Measurements from ENCODE around the gene FAAP20. TPM values are rescaled to one million over a fixed set of nuclear protein-coding genes. Genes with fewer than 3 reads are reported as not detected.

Gene FAAP20
- total and polyA plus RNA-seq, 2 experiments from 2014 or later, result 24.9 to 117 TPM

DNA sequence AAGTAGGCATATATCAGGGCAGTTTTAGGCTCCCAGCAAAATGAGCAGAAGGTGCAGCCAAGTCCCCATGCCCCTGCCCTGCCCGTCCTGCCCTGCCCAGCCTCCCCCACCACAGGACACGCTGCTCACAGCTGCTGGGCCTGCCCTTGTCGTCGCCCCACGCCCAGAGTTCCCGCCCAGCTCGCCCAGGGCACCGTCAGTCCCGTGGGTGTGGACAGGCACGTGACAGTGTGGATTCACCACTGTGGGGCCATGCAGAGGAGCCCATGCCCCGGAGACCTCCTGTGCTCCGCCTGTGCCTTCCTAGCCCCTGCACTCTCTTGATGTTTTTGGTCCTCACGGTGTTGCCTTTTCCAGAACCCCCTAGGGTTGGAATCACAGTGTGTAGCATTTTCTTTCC is 7.0 kb downstream of the FAAP20 start:
- no peak for DNase-seq (ENCODE audit: low spot score)
- no peaks in the 10 kb centered on the region for H3K36me3 ChIP-seq (replicated peaks; ENCODE audit: insufficient read depth, low read depth)
- peaks cover 26% of the 10 kb centered on the region for H3K79me2 ChIP-seq
- no peak overlapping the region for H3K4me2 ChIP-seq
- H3K4me1 ChIP-seq (ENCODE audit: insufficient read depth), result peaks cover 27% of the 10 kb centered on the region
- no peak for TF ChIP-seq EZH2phosphoT487 (IDR thresholded peaks at IDR 0.05; ENCODE audit: low read depth, severe bottlenecking, unreplicated experiment)
- no peak for TF ChIP-seq EZH2 (IDR thresholded peaks at IDR 0.05; ENCODE audit: borderline replicate concordance)
- TF ChIP-seq, protein P1, sequence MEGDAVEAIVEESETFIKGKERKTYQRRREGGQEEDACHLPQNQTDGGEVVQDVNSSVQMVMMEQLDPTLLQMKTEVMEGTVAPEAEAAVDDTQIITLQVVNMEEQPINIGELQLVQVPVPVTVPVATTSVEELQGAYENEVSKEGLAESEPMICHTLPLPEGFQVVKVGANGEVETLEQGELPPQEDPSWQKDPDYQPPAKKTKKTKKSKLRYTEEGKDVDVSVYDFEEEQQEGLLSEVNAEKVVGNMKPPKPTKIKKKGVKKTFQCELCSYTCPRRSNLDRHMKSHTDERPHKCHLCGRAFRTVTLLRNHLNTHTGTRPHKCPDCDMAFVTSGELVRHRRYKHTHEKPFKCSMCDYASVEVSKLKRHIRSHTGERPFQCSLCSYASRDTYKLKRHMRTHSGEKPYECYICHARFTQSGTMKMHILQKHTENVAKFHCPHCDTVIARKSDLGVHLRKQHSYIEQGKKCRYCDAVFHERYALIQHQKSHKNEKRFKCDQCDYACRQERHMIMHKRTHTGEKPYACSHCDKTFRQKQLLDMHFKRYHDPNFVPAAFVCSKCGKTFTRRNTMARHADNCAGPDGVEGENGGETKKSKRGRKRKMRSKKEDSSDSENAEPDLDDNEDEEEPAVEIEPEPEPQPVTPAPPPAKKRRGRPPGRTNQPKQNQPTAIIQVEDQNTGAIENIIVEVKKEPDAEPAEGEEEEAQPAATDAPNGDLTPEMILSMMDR (IDR thresholded peaks at IDR 0.05; ENCODE audit: poor library complexity), result no peak
- 91% methylated on average over 13 of the region's 13 CpGs for WGBS (ENCODE audit: low lambda C conversion rate, missing lambda C conversion rate)
- no peak overlapping the region for H3K27ac ChIP-seq
- no peak overlapping the region for H2AFZ ChIP-seq
- no peaks in the 10 kb centered on the region for H3K9me3 ChIP-seq (ENCODE audit: low read depth)
- no peak overlapping the region for H3K4me3 ChIP-seq
- no peaks in the 10 kb centered on the region for H3K9me2 ChIP-seq (replicated peaks; ENCODE audit: insufficient read depth)
- no peaks in the 10 kb centered on the region for H4K20me1 ChIP-seq (ENCODE audit: insufficient read depth, poor library complexity, severe bottlenecking)
- no peaks in the 10 kb centered on the region for H3K27me3 ChIP-seq

DNA sequence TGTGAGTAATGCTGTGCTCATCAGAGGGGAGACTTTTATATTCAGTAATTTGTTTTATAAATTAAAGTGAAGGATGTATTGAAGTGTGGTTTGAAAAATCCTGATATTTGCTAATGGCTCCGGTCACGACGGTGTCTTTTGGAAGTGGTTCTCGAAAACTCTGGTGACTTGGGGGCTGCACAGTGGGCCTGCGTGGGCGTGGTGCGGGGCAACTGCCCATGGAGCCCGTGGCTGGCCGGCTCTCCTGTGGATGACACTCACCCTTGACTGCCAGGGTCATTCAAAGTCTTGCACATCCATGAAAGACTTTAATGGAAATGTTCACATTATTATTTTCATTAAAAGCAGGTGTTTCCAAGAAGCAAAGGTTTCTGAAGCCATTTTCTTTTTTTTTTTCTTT is 7.7 kb downstream of the FAAP20 start:
- Histone ChIP-seq H3K9me2 (replicated peaks; ENCODE audit: insufficient read depth) (no peaks in the 10 kb centered on the region), H2AFZ (no peak overlapping the region), H3K27ac (no peak overlapping the region), H3K27me3 (no peaks in the 10 kb centered on the region), H3K36me3 (replicated peaks; ENCODE audit: insufficient read depth, low read depth) (no peaks in the 10 kb centered on the region), H4K20me1 (ENCODE audit: insufficient read depth, poor library complexity, severe bottlenecking) (no peaks in the 10 kb centered on the region), H3K4me2 (no peak overlapping the region), H3K4me1 (ENCODE audit: insufficient read depth) (peaks cover 20% of the 10 kb centered on the region), H3K9me3 (ENCODE audit: low read depth) (no peaks in the 10 kb centered on the region), H3K79me2 (peaks cover 19% of the 10 kb centered on the region), H3K4me3 (no peak overlapping the region)
- 97% methylated on average over 9 of the region's 9 CpGs for WGBS (ENCODE audit: low lambda C conversion rate, missing lambda C conversion rate)
- no peak for DNase-seq (ENCODE audit: low spot score)
- no peak for TF ChIP-seq EZH2phosphoT487 (IDR thresholded peaks at IDR 0.05; ENCODE audit: low read depth, severe bottlenecking, unreplicated experiment)
- TF ChIP-seq, protein P1 (IDR thresholded peaks at IDR 0.05; ENCODE audit: poor library complexity), result no peak
- no peak for TF ChIP-seq EZH2 (IDR thresholded peaks at IDR 0.05; ENCODE audit: borderline replicate concordance)

DNA sequence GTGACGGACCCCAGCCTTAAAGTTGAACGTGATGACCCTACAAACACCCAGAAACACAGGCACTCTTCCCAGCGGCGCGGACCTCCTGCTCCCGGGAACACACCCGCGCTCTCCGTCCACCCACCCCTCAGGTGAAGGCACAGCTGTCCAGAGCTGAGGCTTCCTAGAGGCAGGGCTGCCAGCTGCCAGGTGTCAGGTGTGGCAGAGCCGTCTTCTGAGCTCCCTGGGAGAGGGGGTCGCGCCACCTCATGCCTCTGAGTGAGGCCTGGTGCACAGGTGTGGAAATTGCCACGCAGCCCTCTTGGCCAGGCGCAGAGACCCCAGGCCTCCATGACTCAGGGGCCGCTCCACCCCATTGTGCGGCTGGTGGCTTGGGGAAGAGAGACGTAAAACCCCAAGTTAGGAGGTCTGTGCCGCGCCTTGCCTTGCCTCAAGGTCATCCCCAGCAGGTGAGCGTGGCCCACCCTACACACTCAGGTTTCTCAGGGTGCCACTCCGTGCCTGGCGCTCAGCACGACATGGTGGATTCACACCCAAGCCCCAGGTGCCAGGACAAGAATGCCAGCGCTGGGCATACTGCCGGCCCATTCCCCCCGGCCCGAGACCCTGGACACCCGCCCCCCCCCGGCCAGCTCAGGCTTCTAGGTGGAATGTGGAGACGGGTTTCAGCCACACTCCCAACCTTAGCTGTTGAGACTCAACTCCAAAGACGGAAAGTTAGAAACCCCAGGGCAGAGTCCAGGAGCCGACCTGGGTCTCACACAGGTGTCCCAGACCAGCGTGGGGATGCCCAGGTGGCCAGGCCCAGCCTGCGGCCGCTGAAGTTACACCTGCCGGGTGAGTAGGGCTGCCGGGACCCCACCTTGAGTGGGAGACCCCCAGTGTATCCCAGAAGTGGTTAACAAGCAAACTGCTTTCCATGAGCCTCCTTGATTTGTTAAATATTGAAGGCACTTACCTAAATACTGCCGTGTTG is 8.4 kb downstream of the FAAP20 start:
- Histone ChIP-seq H3K9me3 (ENCODE audit: low read depth) (no peaks in the 10 kb centered on the region), H3K27ac (no peak overlapping the region), H2AFZ (no peak overlapping the region), H4K20me1 (ENCODE audit: insufficient read depth, poor library complexity, severe bottlenecking) (no peaks in the 10 kb centered on the region), H3K4me3 (no peak overlapping the region), H3K27me3 (no peaks in the 10 kb centered on the region), H3K4me1 (ENCODE audit: insufficient read depth) (peaks cover 13% of the 10 kb centered on the region), H3K4me2 (no peak overlapping the region), H3K9me2 (replicated peaks; ENCODE audit: insufficient read depth) (no peaks in the 10 kb centered on the region), H3K36me3 (replicated peaks; ENCODE audit: insufficient read depth, low read depth) (no peaks in the 10 kb centered on the region), H3K79me2 (peaks cover 12% of the 10 kb centered on the region)
- TF ChIP-seq, protein P1 (IDR thresholded peaks at IDR 0.05; ENCODE audit: poor library complexity), result no peak
- no peak for TF ChIP-seq EZH2 (IDR thresholded peaks at IDR 0.05; ENCODE audit: borderline replicate concordance)
- TF ChIP-seq EZH2phosphoT487 (IDR thresholded peaks at IDR 0.05; ENCODE audit: low read depth, severe bottlenecking, unreplicated experiment), result no peak
- 95% methylated on average over 33 of the region's 38 CpGs for WGBS (ENCODE audit: low lambda C conversion rate, missing lambda C conversion rate)
- no peak for DNase-seq (ENCODE audit: low spot score)

Data from hepatocyte (in vitro differentiated cells).